ENCODE data around the gene GLB1L2.

GRCh38 chr11:134331354-134332188 is at the start of gene GLB1L2:
- no peak for TF ChIP-seq CTCF (IDR thresholded peaks at IDR 0.05; ENCODE audit: low read depth, low read length)
- TF ChIP-seq EZH2phosphoT487 (IDR thresholded peaks at IDR 0.05; ENCODE audit: low read depth) = no peak
